ENCODE measurements around the gene ELOVL6. TPM values are rescaled to one million over a fixed set of nuclear protein-coding genes. Genes with fewer than 3 reads are reported as not detected.

ELOVL6 gene
- total and polyA plus RNA-seq, 8 donors = 3.2 to 27.9 (median 4.4) TPM

GRCh38 chr4:110003401-110004187 is 194.8 kb downstream of the ELOVL6 start:
- Histone ChIP-seq H3K4me3 (no peak overlapping the region), H3K36me3 (no peaks in the 10 kb centered on the region), H3K27me3 (peaks cover 0 to 24% (median 0%) of the 10 kb centered on the region in 3 donors), H3K9me3 (no peaks in the 10 kb centered on the region), H3K4me1 (no peaks in the 10 kb centered on the region), H3K27ac (no peak overlapping the region)
- DNase-seq = no peak
- 45 to 62% (median 54%) methylated on average over 6 of the region's 6 CpGs for WGBS, 5 donors
- intact Hi-C loops (cut with DNase I; ENCODE audit: low total_unique reads) = loop anchor here (5.0 kb wide), 1 partner anchor 514 kb away; no protein-coding TSS in a partner anchor
- TF ChIP-seq POLR2AphosphoS5 (IDR thresholded peaks at IDR 0.05) (no peak), EP300 (IDR thresholded peaks at IDR 0.05) (no peak), CTCF (IDR thresholded peaks at IDR 0.05) (no peak), POLR2A (IDR thresholded peaks at IDR 0.05) (no peak)

GRCh38 chr4:110002326-110002725 is 196.1 kb downstream of the ELOVL6 start:
- H3K4me3 ChIP-seq = no peak overlapping the region
- H3K36me3 ChIP-seq = no peaks in the 10 kb centered on the region
- intact Hi-C loops (cut with DNase I; ENCODE audit: low total_unique reads) = loop anchor here (5.0 kb wide), 1 partner anchor 515 kb away; no protein-coding TSS in a partner anchor
- peaks cover 0 to 27% (median 0%) of the 10 kb centered on the region in 3 donors for H3K27me3 ChIP-seq
- DNase-seq = no peak
- TF ChIP-seq POLR2A (IDR thresholded peaks at IDR 0.05) (no peak), EP300 (IDR thresholded peaks at IDR 0.05) (no peak), CTCF (IDR thresholded peaks at IDR 0.05) (no peak), POLR2AphosphoS5 (IDR thresholded peaks at IDR 0.05) (no peak)
- H3K4me1 ChIP-seq = no peaks in the 10 kb centered on the region
- no peaks in the 10 kb centered on the region for H3K9me3 ChIP-seq
- no peak overlapping the region for H3K27ac ChIP-seq
- 50 to 71% (median 55%) methylated on average over 3 of the region's 3 CpGs for WGBS, 5 donors

GRCh38 chr4:109999585-109999912 is 198.9 kb downstream of the ELOVL6 start:
- Histone ChIP-seq H3K4me3 (no peak overlapping the region), H3K27me3 (peaks cover 0 to 39% (median 0%) of the 10 kb centered on the region in 3 donors), H3K36me3 (no peaks in the 10 kb centered on the region), H3K9me3 (no peaks in the 10 kb centered on the region), H3K27ac (no peak overlapping the region), H3K4me1 (no peaks in the 10 kb centered on the region)
- intact Hi-C loops (cut with DNase I; ENCODE audit: low total_unique reads) = no loop called here
- 63 to 76% (median 70%) methylated on average over 9 of the region's 9 CpGs for WGBS, 5 donors
- DNase-seq = no peak
- TF ChIP-seq POLR2A (IDR thresholded peaks at IDR 0.05) = no peak
- TF ChIP-seq EP300 (IDR thresholded peaks at IDR 0.05) = no peak
- TF ChIP-seq CTCF (IDR thresholded peaks at IDR 0.05) = no peak
- TF ChIP-seq POLR2AphosphoS5 (IDR thresholded peaks at IDR 0.05) = no peak

GRCh38 chr4:109998867-109999584 is 199.4 kb downstream of the ELOVL6 start:
- intact Hi-C loops (cut with DNase I; ENCODE audit: low total_unique reads) = no loop called here
- no peaks in the 10 kb centered on the region for H3K9me3 ChIP-seq
- 26 to 33% (median 33%) methylated on average over 3 of the region's 3 CpGs for WGBS, 5 donors
- no peaks in the 10 kb centered on the region for H3K36me3 ChIP-seq
- H3K4me3 ChIP-seq = no peak overlapping the region
- DNase-seq = peak in 1 of 2 donors; percentile 83
- H3K27ac ChIP-seq = no peak overlapping the region
- TF ChIP-seq POLR2A (IDR thresholded peaks at IDR 0.05) = no peak
- peak in 4 of 7 experiments; percentile 41 to 66 (median 56) for TF ChIP-seq CTCF (IDR thresholded peaks at IDR 0.05)
- H3K4me1 ChIP-seq = no peaks in the 10 kb centered on the region
- peaks cover 0 to 35% (median 0%) of the 10 kb centered on the region in 3 donors for H3K27me3 ChIP-seq

All from stomach (tissue), 9 donors.